HepG2 (cell line): Measurements from ENCODE around the gene LAMB4. TPM values are rescaled to one million over a fixed set of nuclear protein-coding genes. Genes with fewer than 3 reads are reported as not detected.

Experiments used
- ATAC-seq: fragments of 200-7000 bp; cut with Tn5 transposase; 3 replicates; pipeline ENCODE4 v1.9.1; 2020; ENCODE audit warnings: mild to moderate bottlenecking, moderate library complexity
- BruUV-seq: library from RNA; stranded (reverse); fragments of 400-500 nt; replicated peaks from 2 replicates; lab custom pipeline; 2021; lab: Mats Ljungman, UMichigan
- CTCF ChIA-PET: fragments of 300-600 bp; formaldehyde crosslinking; extraction: SDS; loops from one replicate; lab custom pipeline; 2021; ENCODE audit warnings: low total read pairs, inconsistent platforms, low intra/inter-chr PET ratio; lab: Yijun Ruan, JAX
- POLR2A ChIA-PET: fragments of 350-600 bp; sonication (Branson Sonifier 250); formaldehyde crosslinking; loops from one replicate; lab custom pipeline; 2020; ENCODE audit warnings: antibody characterized with exemption, inconsistent platforms; lab: Yijun Ruan, JAX
- DNase-seq: peaks from one replicate; pipeline ENCODE4 v3.0.0-alpha.2; 2015; ENCODE audit warnings: low spot score
- FAIRE-seq: peaks from 3 replicates; lab custom pipeline; 2011; peaks lifted over from hg19 to GRCh38; lab: Jason Lieb, UNC
- H2AFZ ChIP-seq: one replicate; pipeline ENCODE4 v1.6.1; 2011; ENCODE audit warnings: low read length, inconsistent platforms
- H3K27ac ChIP-seq: fragments of 300-600 bp; 3 replicates; pipeline ENCODE4 v1.8.0; 2011; ENCODE audit warnings: mixed run types, mild to moderate bottlenecking, mixed read lengths, low read length, inconsistent platforms; ENCODE audit not compliant: insufficient read depth; ENCODE audit errors: extremely low read length
- H3K27me3 ChIP-seq, 2 experiments: fragments of 200-600 bp in 1 of 2; 2 replicates in 1 of 2; 3 replicates in 1 of 2; pipeline versions ENCODE4 v1.6.0 to v1.8.0; 2011; ENCODE audit warnings: low read length in 2 of 2, mild to moderate bottlenecking in 2 of 2, moderate library complexity in 2 of 2, inconsistent platforms in 1 of 2; ENCODE audit not compliant: insufficient read depth in 2 of 2, control insufficient read depth in 1 of 2
- H3K36me3 ChIP-seq, 2 experiments: fragments of 200-600 bp in 1 of 2; replicated peaks in 1 of 2; 2 replicates in 1 of 2; 3 replicates in 1 of 2; pipeline versions ENCODE4 v1.5.1 to v1.8.0; 2011; ENCODE audit warnings: low read length in 2 of 2, inconsistent platforms in 1 of 2; ENCODE audit not compliant: insufficient read depth in 2 of 2, control insufficient read depth in 1 of 2
- H3K4me1 ChIP-seq: 2 replicates; pipeline ENCODE4 v1.5.1; 2012; ENCODE audit warnings: low read length, inconsistent platforms; ENCODE audit not compliant: insufficient read depth
- H3K4me2 ChIP-seq: 2 replicates; pipeline ENCODE4 v1.6.0; 2011; ENCODE audit warnings: low read depth, low read length, inconsistent platforms
- H3K4me3 ChIP-seq, 3 experiments: fragments of 200-600 bp in 1 of 3; sonication (generic), shearing (Covaris generic) in 1 of 3; replicated peaks in 1 of 3; 2 replicates each; pipeline ENCODE4 v1.5.1; 2011 to 2016; ENCODE audit warnings: low read length in 3 of 3, inconsistent platforms in 2 of 3, low read depth in 2 of 3, mild to moderate bottlenecking in 2 of 3, control low read depth in 1 of 3, mixed read lengths in 1 of 3; ENCODE audit not compliant: insufficient read depth in 1 of 3
- H3K79me2 ChIP-seq: one replicate; pipeline ENCODE4 v1.6.1; 2011; ENCODE audit warnings: low read length, inconsistent platforms; ENCODE audit not compliant: insufficient read depth
- H3K9ac ChIP-seq: 2 replicates; pipeline ENCODE4 v1.6.0; 2011; ENCODE audit warnings: mild to moderate bottlenecking, low read depth, low read length, inconsistent platforms; ENCODE audit not compliant: insufficient read depth
- H3K9me3 ChIP-seq: 2 replicates; pipeline ENCODE4 v1.5.1; 2012; ENCODE audit warnings: mild to moderate bottlenecking, low read length
- H4K20me1 ChIP-seq: 2 replicates; pipeline ENCODE4 v1.6.0; 2011; ENCODE audit warnings: inconsistent platforms, mild to moderate bottlenecking, low read length, moderate library complexity; ENCODE audit not compliant: insufficient read depth
- EED ChIP-seq: sonication (generic); formaldehyde crosslinking; IDR thresholded peaks from 2 replicates; pipeline ENCODE4 v1.5.0; 2020; ENCODE audit warnings: mild to moderate bottlenecking, missing genetic modification reagents
- HMG20B ChIP-seq: conservative IDR thresholded peaks from 2 replicates; pipeline ENCODE4 v1.6.1; 2016; ENCODE audit warnings: missing genetic modification reagents, missing compliant biosample characterization
- KDM1A ChIP-seq: IDR thresholded peaks from 2 replicates; pipeline ENCODE4 v1.6.1; 2016; ENCODE audit warnings: missing compliant biosample characterization
- RBAK ChIP-seq: sonication (generic); formaldehyde crosslinking; IDR thresholded peaks from 2 replicates; pipeline ENCODE4 v1.5.1; 2020; ENCODE audit warnings: mild to moderate bottlenecking, missing genetic modification reagents
- STAG1 ChIP-seq: sonication (generic); formaldehyde crosslinking; IDR thresholded peaks from 2 replicates; pipeline ENCODE4 v1.4.0; 2020; ENCODE audit warnings: missing genetic modification reagents
- YEATS4 ChIP-seq: sonication (generic); formaldehyde crosslinking; IDR thresholded peaks from 2 replicates; pipeline ENCODE4 v1.4.0; 2020; ENCODE audit warnings: missing genetic modification reagents, borderline replicate concordance
- ZIK1 ChIP-seq: sonication (generic); formaldehyde crosslinking; IDR thresholded peaks from 2 replicates; pipeline ENCODE4 v1.5.0; 2020; ENCODE audit warnings: mild to moderate bottlenecking, low read depth, missing genetic modification reagents, borderline replicate concordance
- ZNF10 ChIP-seq: sonication (generic); formaldehyde crosslinking; IDR thresholded peaks from 2 replicates; pipeline ENCODE4 v1.4.0; 2020; ENCODE audit warnings: mild to moderate bottlenecking, low read depth, missing genetic modification reagents, borderline replicate concordance
- ZNF264 ChIP-seq: sonication (generic); formaldehyde crosslinking; IDR thresholded peaks from 2 replicates; pipeline ENCODE4 v1.4.0; 2020; ENCODE audit warnings: missing genetic modification reagents
- ZNF350 ChIP-seq: sonication (generic); formaldehyde crosslinking; IDR thresholded peaks from 2 replicates; pipeline ENCODE4 v1.4.0; 2020; ENCODE audit warnings: mild to moderate bottlenecking, low read depth, missing genetic modification reagents, borderline replicate concordance
- ZNF430 ChIP-seq: sonication (generic); formaldehyde crosslinking; IDR thresholded peaks from 2 replicates; pipeline ENCODE4 v1.9.0; 2021; ENCODE audit warnings: mild to moderate bottlenecking, missing genetic modification reagents
- ZNF460 ChIP-seq: sonication (generic); formaldehyde crosslinking; IDR thresholded peaks from 2 replicates; pipeline ENCODE4 v1.5.1; 2020; ENCODE audit warnings: missing genetic modification reagents, mild to moderate bottlenecking, borderline replicate concordance
- ZNF644 ChIP-seq: IDR thresholded peaks from 2 replicates; pipeline ENCODE4 v1.6.1; 2016; ENCODE audit warnings: low read depth
- ZNF775 ChIP-seq: sonication (generic); formaldehyde crosslinking; IDR thresholded peaks from 2 replicates; pipeline ENCODE4 v1.4.0; 2020; ENCODE audit warnings: missing genetic modification reagents, mild to moderate bottlenecking, moderate library complexity, borderline replicate concordance
- WGBS: methylation state at CpG from one replicate; pipeline ENCODE4 v1.1.6; 2017; ENCODE audit warnings: low lambda C conversion rate; 5-methylcytosine and 5-hydroxymethylcytosine counted together
- in situ Hi-C: cut with HindIII; loops from 2 replicates; pipeline ENCODE4 v1.10.0; 2017; ENCODE audit warnings: low pct_unique_long_range_greater_than_20kb; ENCODE audit not compliant: extremely low pct_ligation_motif_present
- intact Hi-C: fragments of 100-400 bp; cut with micrococcal nuclease; formaldehyde crosslinking; loops from one replicate; pipeline ENCODE4 v1.10.0; 2022; ENCODE audit not compliant: unreplicated experiment
- polyA plus RNA-seq, 8 experiments: library from polyadenylated mRNA; depleted of rRNA in 3 of 8; stranded (reverse) in 7 of 8; unstranded in 1 of 8; fragments of >200 nt; fragmentation: Illumina TruSeq in 4 of 8; extraction: Trizol in 4 of 8; gene quantifications; 2 replicates each; pipeline versions ENCODE4 v1.2.1 to v1.2.3, GENCODE V29; 2011 to 2016; ENCODE audit warnings: low read depth in 4 of 8, missing spikeins in 1 of 8, mixed read lengths in 1 of 8; ENCODE audit not compliant: insufficient read depth in 1 of 8
- total RNA-seq, 5 experiments: library from RNA; depleted of rRNA; stranded (reverse); fragments of >200 nt; fragmentation: Illumina TruSeq; extraction: Trizol; gene quantifications; 2 replicates each; pipeline ENCODE4 v1.2.3, GENCODE V29; 2016; ENCODE audit warnings: low read depth in 1 of 5

Gene LAMB4
- total and polyA plus RNA-seq, 2 of the 13 experiments (the other 11 are each of a cell fraction or from before 2014, with no cell fraction given): 0.05 TPM; not detected in 1

GRCh38 chr7:108045154-108045553 lies 85.0 kb downstream of the LAMB4 start:
- Histone ChIP-seq H3K4me3 (no peak overlapping the region), H3K9me3 (no peaks in the 10 kb centered on the region), H2AFZ (no peak overlapping the region), H3K4me1 (peaks cover 13% of the 10 kb centered on the region), H3K27me3 (no peaks in the 10 kb centered on the region), H4K20me1 (no peaks in the 10 kb centered on the region), H3K9ac (no peak overlapping the region), H3K79me2 (no peaks in the 10 kb centered on the region), H3K4me2 (no peak overlapping the region), H3K36me3 (no peaks in the 10 kb centered on the region), H3K27ac (no peak overlapping the region)
- BruUV-seq: no TSS peak
- no peak for ATAC-seq
- in situ Hi-C loops (no loop called here), intact Hi-C loops (no loop called here)
- TF ChIP-seq STAG1 (no peak), YEATS4 (no peak), ZNF350 (CRISPR knock-in tag) (no peak)
- ChIA-PET CTCF (no interaction called here), POLR2A (no interaction called here)
- WGBS: 82% methylated on average over 1 of the region's 1 CpG
- FAIRE-seq: no peak
- DNase-seq: no peak

GRCh38 chr7:108044345-108044744 lies 85.8 kb downstream of the LAMB4 start:
- no peaks in the 10 kb centered on the region for H3K36me3 ChIP-seq
- 77% methylated on average over 2 of the region's 2 CpGs for WGBS
- BruUV-seq: no TSS peak
- H3K27me3 ChIP-seq: no peaks in the 10 kb centered on the region
- no peaks in the 10 kb centered on the region for H3K79me2 ChIP-seq
- ATAC-seq (no peak), DNase-seq (no peak), FAIRE-seq (no peak)
- in situ Hi-C loops: no loop called here
- no peak overlapping the region for H2AFZ ChIP-seq
- no peak overlapping the region for H3K27ac ChIP-seq
- H3K4me2 ChIP-seq: no peak overlapping the region
- no peak overlapping the region for H3K4me3 ChIP-seq
- intact Hi-C loops: no loop called here
- TF ChIP-seq ZNF10 (CRISPR knock-in tag): no peak
- TF ChIP-seq ZNF775 (CRISPR knock-in tag): no peak
- no peak for TF ChIP-seq ZNF460 (CRISPR knock-in tag)
- TF ChIP-seq RBAK (CRISPR knock-in tag): no peak
- no peak for TF ChIP-seq EED
- TF ChIP-seq ZNF264 (CRISPR knock-in tag): no peak
- TF ChIP-seq HMG20B (CRISPR knock-in tag): no peak
- TF ChIP-seq ZIK1 (CRISPR knock-in tag): no peak
- no peak for TF ChIP-seq KDM1A
- no peak for TF ChIP-seq ZNF644 (CRISPR knock-in tag)
- no peak for TF ChIP-seq ZNF430 (CRISPR knock-in tag)
- CTCF ChIA-PET: no interaction called here
- no peak overlapping the region for H3K9ac ChIP-seq
- POLR2A ChIA-PET: no interaction called here
- H3K9me3 ChIP-seq: no peaks in the 10 kb centered on the region
- peaks cover 7% of the 10 kb centered on the region for H3K4me1 ChIP-seq
- H4K20me1 ChIP-seq: no peaks in the 10 kb centered on the region
